Endodermal cell (in vitro differentiated cells): ENCODE data around the gene ANKRD66. TPM values are rescaled to one million over a fixed set of nuclear protein-coding genes. Genes with fewer than 3 reads are reported as not detected.
A peak's percentile ranks its signal among the peaks of the same experiment; 100 is the strongest.

Experiments
- DNase-seq: peaks from one replicate; pipeline ENCODE4 v3.0.0-alpha.2; 2017
- H3K27ac ChIP-seq: 2 replicates; pipeline ENCODE4 v1.5.1; 2013; ENCODE audit warnings: mild to moderate bottlenecking, low read depth, low read length, moderate library complexity
- H3K27me3 ChIP-seq: 2 replicates; pipeline ENCODE4 v1.6.1; 2013; ENCODE audit warnings: mild to moderate bottlenecking, low read length, moderate library complexity; ENCODE audit not compliant: insufficient read depth, control insufficient read depth, poor library complexity, severe bottlenecking
- H3K36me3 ChIP-seq: 2 replicates; pipeline ENCODE4 v1.7.0; 2013; ENCODE audit warnings: mild to moderate bottlenecking, low read length, moderate library complexity; ENCODE audit not compliant: control insufficient read depth, insufficient read depth
- H3K4me1 ChIP-seq: one replicate; pipeline ENCODE4 v1.7.0; 2013; ENCODE audit warnings: low read length; ENCODE audit not compliant: control insufficient read depth, insufficient read depth
- H3K4me3 ChIP-seq: 2 replicates; pipeline ENCODE4 v1.5.1; 2013; ENCODE audit warnings: mild to moderate bottlenecking, low read length, moderate library complexity
- H3K9ac ChIP-seq: 2 replicates; pipeline ENCODE4 v1.6.1; 2013; ENCODE audit warnings: mild to moderate bottlenecking, low read length, moderate library complexity; ENCODE audit not compliant: poor library complexity, severe bottlenecking; ENCODE audit errors: extremely low read depth
- H3K9me3 ChIP-seq: 2 replicates; pipeline ENCODE4 v1.6.1; 2013; ENCODE audit warnings: mild to moderate bottlenecking, low read length, moderate library complexity; ENCODE audit not compliant: control insufficient read depth
- H3K27ac Mint-ChIP-seq: 2 replicates; pipeline ENCODE4 v1.8.0; 2020; ENCODE audit warnings: mixed read lengths
- H3K27me3 Mint-ChIP-seq: 2 replicates; pipeline ENCODE4 v1.8.0; 2021; ENCODE audit warnings: mild to moderate bottlenecking, mixed read lengths; ENCODE audit not compliant: insufficient read depth
- H3K36me3 Mint-ChIP-seq: 2 replicates; pipeline ENCODE4 v1.8.0; 2020; ENCODE audit warnings: low read depth, mixed read lengths
- H3K4me1 Mint-ChIP-seq: 2 replicates; pipeline ENCODE4 v1.8.0; 2020; ENCODE audit warnings: mixed read lengths
- H3K4me3 Mint-ChIP-seq: 2 replicates; pipeline ENCODE4 v1.8.0; 2020; ENCODE audit warnings: mild to moderate bottlenecking, moderate library complexity, mixed read lengths
- H3K9me3 Mint-ChIP-seq: 2 replicates; pipeline ENCODE4 v1.8.0; 2020; ENCODE audit warnings: mild to moderate bottlenecking, mixed read lengths
- CTCF ChIP-seq: fragments of 200-600 bp; sonication (generic); conservative IDR thresholded peaks from 2 replicates; pipeline ENCODE4 v1.5.0; 2021; ENCODE audit warnings: antibody characterized with exemption, mild to moderate bottlenecking
- WGBS, 2 experiments: methylation state at CpG; one replicate each; pipeline versions ENCODE4 v1.1.5 to v1.1.7; 2013; ENCODE audit warnings: missing lambda C conversion rate in 2 of 2, mixed read lengths in 1 of 2; ENCODE audit not compliant: insufficient coverage in 1 of 2, insufficient read length in 1 of 2; 5-methylcytosine and 5-hydroxymethylcytosine counted together
- total RNA-seq, 2 donors: library from RNA; stranded (reverse); fragmentation: NEBNext Ultra II Directional in 1 of 2; extraction: Animal tissue kit (Norgen Biotek cat#: 25700) in 1 of 2; gene quantifications; 2 replicates in 1 of 2; 3 replicates in 1 of 2; pipeline ENCODE4 v1.2.1, GENCODE V29; 2021

The ANKRD66 gene
- total RNA-seq, 2 donors from 2014 or later = not detected

- DNase-seq = no peak
- H3K9me3 Mint-ChIP-seq = peaks cover 11% of the 10 kb centered on the region
- H3K27me3 Mint-ChIP-seq = peaks cover 3% of the 10 kb centered on the region
- Histone ChIP-seq H3K27ac (no peak overlapping the region), H3K9me3 (peaks cover 6% of the 10 kb centered on the region), H3K9ac (no peak overlapping the region), H3K4me1 (no peaks in the 10 kb centered on the region), H3K36me3 (no peaks in the 10 kb centered on the region), H3K27me3 (no peaks in the 10 kb centered on the region), H3K4me3 (no peak overlapping the region)
- no peaks in the 10 kb centered on the region for H3K4me1 Mint-ChIP-seq
- H3K27ac Mint-ChIP-seq = no peak overlapping the region
- 90 to 97% methylated on average over 5 of the region's 5 CpGs for WGBS, 2 experiments
- H3K36me3 Mint-ChIP-seq = no peaks in the 10 kb centered on the region
- TF ChIP-seq CTCF = no peak
- H3K4me3 Mint-ChIP-seq = no peak overlapping the region
These were observed 29.5 kb downstream of the ANKRD66 start for GRCh38 chr6:46776070-46776712.

- Histone ChIP-seq H3K9ac (no peak overlapping the region), H3K27ac (no peak overlapping the region), H3K4me1 (no peaks in the 10 kb centered on the region), H3K27me3 (no peaks in the 10 kb centered on the region), H3K9me3 (peaks cover 6% of the 10 kb centered on the region), H3K4me3 (no peak overlapping the region), H3K36me3 (no peaks in the 10 kb centered on the region)
- H3K4me1 Mint-ChIP-seq = no peaks in the 10 kb centered on the region
- H3K27me3 Mint-ChIP-seq = peaks cover 3% of the 10 kb centered on the region
- no peak for DNase-seq
- H3K36me3 Mint-ChIP-seq = no peaks in the 10 kb centered on the region
- TF ChIP-seq CTCF = no peak
- H3K4me3 Mint-ChIP-seq = no peak overlapping the region
- peaks cover 11% of the 10 kb centered on the region for H3K9me3 Mint-ChIP-seq
- 90 to 93% methylated on average over 9 to 11 of the region's 12 CpGs for WGBS, 2 experiments
- no peak overlapping the region for H3K27ac Mint-ChIP-seq
These were observed 31.0 kb downstream of the ANKRD66 start for GRCh38 chr6:46777476-46778346.

- H3K27ac Mint-ChIP-seq = no peak overlapping the region
- TF ChIP-seq CTCF = peak; percentile 89
- Histone ChIP-seq H3K27ac (no peak overlapping the region), H3K4me1 (no peaks in the 10 kb centered on the region), H3K27me3 (no peaks in the 10 kb centered on the region), H3K9me3 (no peaks in the 10 kb centered on the region), H3K36me3 (no peaks in the 10 kb centered on the region), H3K9ac (no peak overlapping the region), H3K4me3 (no peak overlapping the region)
- peak; percentile 71 for DNase-seq
- H3K4me1 Mint-ChIP-seq = no peaks in the 10 kb centered on the region
- H3K27me3 Mint-ChIP-seq = peaks cover 3% of the 10 kb centered on the region
- WGBS, 2 experiments = 49 to 83% methylated on average over 1 to 5 of the region's 6 CpGs
- no peak overlapping the region for H3K4me3 Mint-ChIP-seq
- no peaks in the 10 kb centered on the region for H3K36me3 Mint-ChIP-seq
- H3K9me3 Mint-ChIP-seq = no peaks in the 10 kb centered on the region
These were observed 35.0 kb downstream of the ANKRD66 start for GRCh38 chr6:46781478-46782378.
